Immature natural killer cell (primary cell): Measurements from ENCODE around the gene RPS2. TPM values are rescaled to one million over a fixed set of nuclear protein-coding genes. Genes with fewer than 3 reads are reported as not detected.
"Not testable (repeated sequence)": the region's sequence is repeated elsewhere in the genome, so short reads cannot be mapped to it uniquely, and the experiment has no call there.

Experiments
- DNase-seq, 3 donors: peaks; one replicate each; pipeline ENCODE4 v3.0.0; 2022; ENCODE audit warnings: mixed read lengths in 1 of 3
- H3K27ac Mint-ChIP-seq, 6 donors: one replicate each; pipeline ENCODE4 v1.8.0; 2020; ENCODE audit warnings: mixed read lengths in 6 of 6, mild to moderate bottlenecking in 5 of 6, inconsistent platforms in 4 of 6, moderate library complexity in 3 of 6
- H3K27me3 Mint-ChIP-seq, 3 donors: one replicate each; pipeline ENCODE4 v1.8.0; 2020 to 2021; ENCODE audit warnings: low read depth in 3 of 3, mild to moderate bottlenecking in 3 of 3, mixed read lengths in 3 of 3, moderate library complexity in 3 of 3, inconsistent platforms in 1 of 3
- H3K36me3 Mint-ChIP-seq, 3 donors: one replicate each; pipeline ENCODE4 v1.8.0; 2020; ENCODE audit warnings: mixed read lengths in 3 of 3, inconsistent platforms in 2 of 3, mild to moderate bottlenecking in 2 of 3
- H3K4me1 Mint-ChIP-seq, 2 donors: one replicate each; pipeline ENCODE4 v1.8.0; 2020; ENCODE audit warnings: inconsistent platforms in 2 of 2, mild to moderate bottlenecking in 2 of 2, mixed read lengths in 2 of 2, moderate library complexity in 1 of 2
- H3K4me3 Mint-ChIP-seq, 5 donors: one replicate each; pipeline ENCODE4 v1.8.0; 2020; ENCODE audit warnings: mild to moderate bottlenecking in 5 of 5, mixed read lengths in 5 of 5, inconsistent platforms in 3 of 5, moderate library complexity in 3 of 5
- H3K9me3 Mint-ChIP-seq, 6 donors: one replicate each; pipeline ENCODE4 v1.8.0; 2020; ENCODE audit warnings: mild to moderate bottlenecking in 6 of 6, mixed read lengths in 6 of 6, inconsistent platforms in 4 of 6, moderate library complexity in 3 of 6
- polyA plus RNA-seq, 3 donors: library from polyadenylated mRNA; unstranded; fragments of 300-500 nt; fragmentation: Illumina TruSeq; gene quantifications; one replicate each; pipeline ENCODE4 v1.2.3, GENCODE V29; 2021

The RPS2 gene
- polyA plus RNA-seq, 3 donors from 2014 or later = 2,221 to 2,989 (median 2,668) TPM

- peaks cover 3 to 6% of the 10 kb centered on the region in 2 donors for H3K4me1 Mint-ChIP-seq
- H3K27ac Mint-ChIP-seq = no peak overlapping the region
- no peaks in the 10 kb centered on the region for H3K36me3 Mint-ChIP-seq
- H3K27me3 Mint-ChIP-seq = peaks cover 0 to 2% (median 2%) of the 10 kb centered on the region in 3 donors
- DNase-seq = no peak
- H3K4me3 Mint-ChIP-seq = no peak overlapping the region
- no peaks in the 10 kb centered on the region for H3K9me3 Mint-ChIP-seq
These were observed 32.3 kb downstream of the RPS2 start for GRCh38 chr16:1932050-1933028.

- peak overlapping the region in 2 of 5 donors; percentile 33 to 53 for H3K4me3 Mint-ChIP-seq
- peaks cover 3 to 6% of the 10 kb centered on the region in 2 donors for H3K4me1 Mint-ChIP-seq
- H3K27ac Mint-ChIP-seq = no peak overlapping the region
- no peaks in the 10 kb centered on the region for H3K9me3 Mint-ChIP-seq
- H3K27me3 Mint-ChIP-seq = peaks cover 1 to 2% (median 2%) of the 10 kb centered on the region in 3 donors
- no peak for DNase-seq
- H3K36me3 Mint-ChIP-seq = no peaks in the 10 kb centered on the region
These were observed 34.3 kb downstream of the RPS2 start for GRCh38 chr16:1930338-1930720.

- no peak overlapping the region for H3K27ac Mint-ChIP-seq
These were observed 34.9 kb downstream of the RPS2 start for GRCh38 chr16:1929578-1930337.

GRCh38 chr16:1929105-1929504 lies 35.5 kb downstream of the RPS2 start:
- peaks cover 1 to 6% (median 3%) of the 10 kb centered on the region in 3 donors for H3K27me3 Mint-ChIP-seq
- peak overlapping the region in 4 of 6 donors; percentile 28 to 72 (median 52) for H3K27ac Mint-ChIP-seq
- H3K36me3 Mint-ChIP-seq = no peaks in the 10 kb centered on the region

More at GRCh38 chr16:1929578-1930337, 34.9 kb downstream of the RPS2 start:
- peak; percentile 92 to 93 (median 93) for DNase-seq
- Mint-ChIP-seq H3K27me3 (peaks cover 1 to 5% (median 2%) of the 10 kb centered on the region in 3 donors), H3K4me1 (peaks cover 3 to 6% of the 10 kb centered on the region in 2 donors), H3K36me3 (no peaks in the 10 kb centered on the region), H3K4me3 (peak overlapping the region in 2 of 5 donors; percentile 24 to 41), H3K9me3 (no peaks in the 10 kb centered on the region)

GRCh38 chr16:1926271-1926670 lies 38.4 kb downstream of the RPS2 start:
- H3K27me3 Mint-ChIP-seq = peaks cover 3 to 14% (median 7%) of the 10 kb centered on the region in 3 donors
- peaks cover 0 to 2% (median 0%) of the 10 kb centered on the region in 6 donors for H3K9me3 Mint-ChIP-seq
- H3K4me1 Mint-ChIP-seq = peaks cover 3 to 6% of the 10 kb centered on the region in 2 donors
- H3K4me3 Mint-ChIP-seq = no peak overlapping the region
- H3K36me3 Mint-ChIP-seq = no peaks in the 10 kb centered on the region
- DNase-seq = no peak
- no peak overlapping the region for H3K27ac Mint-ChIP-seq

More at GRCh38 chr16:1929105-1929504, 35.5 kb downstream of the RPS2 start:
- Mint-ChIP-seq H3K9me3 (no peaks in the 10 kb centered on the region), H3K4me3 (peak overlapping the region; percentile 67 to 82 (median 80)), H3K4me1 (peaks cover 3 to 6% of the 10 kb centered on the region in 2 donors)
- peak in 1 of 3 donors; percentile 11 for DNase-seq

- Mint-ChIP-seq H3K9me3 (peaks cover 0 to 4% (median 0%) of the 10 kb centered on the region in 6 donors), H3K27me3 (peaks cover 6 to 18% (median 10%) of the 10 kb centered on the region in 3 donors), H3K36me3 (no peaks in the 10 kb centered on the region), H3K27ac (no peak overlapping the region), H3K4me1 (peaks cover 2 to 3% of the 10 kb centered on the region in 2 donors), H3K4me3 (no peak overlapping the region)
- no peak for DNase-seq
These were observed 40.5 kb downstream of the RPS2 start for GRCh38 chr16:1924095-1924494.

- DNase-seq = no peak
- no peaks in the 10 kb centered on the region for H3K36me3 Mint-ChIP-seq
- H3K9me3 Mint-ChIP-seq = peaks cover 0 to 4% (median 0%) of the 10 kb centered on the region in 6 donors
- no peak overlapping the region for H3K4me3 Mint-ChIP-seq
- H3K27ac Mint-ChIP-seq = no peak overlapping the region
- peaks cover 9 to 18% (median 11%) of the 10 kb centered on the region in 3 donors for H3K27me3 Mint-ChIP-seq
- no peaks in the 10 kb centered on the region for H3K4me1 Mint-ChIP-seq
These were observed 41.2 kb downstream of the RPS2 start for GRCh38 chr16:1923299-1924034.

- Mint-ChIP-seq H3K27ac (no peak overlapping the region), H3K36me3 (no peaks in the 10 kb centered on the region), H3K4me3 (no peak overlapping the region), H3K4me1 (no peaks in the 10 kb centered on the region), H3K27me3 (peaks cover 9 to 18% (median 11%) of the 10 kb centered on the region in 3 donors), H3K9me3 (peaks cover 0 to 4% (median 0%) of the 10 kb centered on the region in 6 donors)
- DNase-seq = no peak
These were observed 42.3 kb downstream of the RPS2 start for GRCh38 chr16:1922357-1922756.

- Mint-ChIP-seq H3K9me3 (peaks cover 0 to 4% (median 0%) of the 10 kb centered on the region in 6 donors), H3K27ac (peak overlapping the region in 1 of 6 donors; percentile 41), H3K36me3 (no peaks in the 10 kb centered on the region), H3K4me1 (no peaks in the 10 kb centered on the region), H3K27me3 (peaks cover 10 to 21% (median 18%) of the 10 kb centered on the region in 3 donors), H3K4me3 (no peak overlapping the region)
- DNase-seq = no peak
These were observed 43.9 kb downstream of the RPS2 start for GRCh38 chr16:1920727-1921171.

GRCh38 chr16:1920122-1920521 lies 44.5 kb downstream of the RPS2 start:
- H3K9me3 Mint-ChIP-seq, H3K4me1 Mint-ChIP-seq, H3K36me3 Mint-ChIP-seq, DNase-seq, H3K4me3 Mint-ChIP-seq, H3K27ac Mint-ChIP-seq: not testable (repeated sequence)
- H3K27me3 Mint-ChIP-seq = peaks cover 11 to 24% (median 18%) of the 10 kb centered on the region in 3 donors

- H3K4me3 Mint-ChIP-seq = no peak overlapping the region
- no peak overlapping the region for H3K27ac Mint-ChIP-seq
- H3K9me3 Mint-ChIP-seq = peaks cover 0 to 4% (median 0%) of the 10 kb centered on the region in 6 donors
- H3K4me1 Mint-ChIP-seq = no peaks in the 10 kb centered on the region
- H3K27me3 Mint-ChIP-seq = peaks cover 12 to 21% (median 16%) of the 10 kb centered on the region in 3 donors
- H3K36me3 Mint-ChIP-seq = no peaks in the 10 kb centered on the region
- no peak for DNase-seq
These were observed 45.2 kb downstream of the RPS2 start for GRCh38 chr16:1919327-1919998.

GRCh38 chr16:1918351-1919326 lies 46.0 kb downstream of the RPS2 start, which contains the start of gene HS3ST6:
Gene HS3ST6, minus strand, starts transcription at chr16:1918415. Its CDS starts 92 bp downstream, at chr16:1918323.
- peaks cover 0 to 4% (median 0%) of the 10 kb centered on the region in 6 donors for H3K9me3 Mint-ChIP-seq
- peaks cover 15 to 21% (median 16%) of the 10 kb centered on the region in 3 donors for H3K27me3 Mint-ChIP-seq
- no peak for DNase-seq
- H3K36me3 Mint-ChIP-seq = no peaks in the 10 kb centered on the region
- H3K4me1 Mint-ChIP-seq = no peaks in the 10 kb centered on the region
- H3K27ac Mint-ChIP-seq = no peak within 1 kb of the TSS
- H3K4me3 Mint-ChIP-seq = no peak within 1 kb of the TSS
